HEK293 (cell line): ENCODE measurements around the gene POLH.

ENCODE experiments used
- CTCF ChIA-PET: fragments of 350-600 bp; formaldehyde crosslinking; extraction: SDS; loops from one replicate; lab custom pipeline; 2021; ENCODE audit warnings: antibody characterized with exemption; lab: Yijun Ruan, JAX
- POLR2A ChIA-PET: fragments of 300-600 bp; formaldehyde crosslinking; extraction: SDS; loops from one replicate; lab custom pipeline; 2020; ENCODE audit warnings: antibody characterized with exemption, inconsistent platforms; lab: Yijun Ruan, JAX
- H3K27ac ChIP-seq: fragments of 200-500 bp; sonication (Bioruptor generic); 2 replicates; pipeline ENCODE4 v1.5.1; 2014; ENCODE audit warnings: low read depth, low read length, control low read depth, inconsistent platforms; ENCODE audit errors: extremely low read depth
- H3K36me3 ChIP-seq, 2 experiments: fragments of 200-500 bp in 1 of 2; sonication (Bioruptor generic) in 1 of 2; 1 replicate in 1 of 2; 2 replicates in 1 of 2; pipeline ENCODE4 v1.5.1; 2014 to 2017; ENCODE audit warnings: inconsistent platforms in 2 of 2, low read length in 2 of 2; ENCODE audit not compliant: control insufficient read depth in 2 of 2, insufficient read depth in 1 of 2
- H3K4me1 ChIP-seq: fragments of 200-500 bp; sonication (Bioruptor generic); 2 replicates; pipeline ENCODE4 v1.5.1; 2014; ENCODE audit warnings: mild to moderate bottlenecking, low read length, inconsistent platforms; ENCODE audit not compliant: control insufficient read depth, insufficient read depth
- H3K4me3 ChIP-seq: 2 replicates; pipeline ENCODE4 v1.5.1; 2011; ENCODE audit warnings: low read depth, mild to moderate bottlenecking, control low read depth, low read length, moderate library complexity
- H3K9me3 ChIP-seq: fragments of 200-500 bp; sonication (Bioruptor generic); 2 replicates; pipeline ENCODE4 v1.5.1; 2014; ENCODE audit warnings: low read depth, low read length, inconsistent platforms; ENCODE audit not compliant: control insufficient read depth, insufficient read depth
- ELK4 ChIP-seq: IDR thresholded peaks from 2 replicates; pipeline ENCODE4 v1.6.1; 2011; ENCODE audit warnings: mild to moderate bottlenecking, low read depth, low read length, borderline replicate concordance
- HOXC10 ChIP-seq: sonication (generic); formaldehyde crosslinking; IDR thresholded peaks from 2 replicates; pipeline ENCODE4 v1.8.1; 2023; ENCODE audit warnings: mild to moderate bottlenecking, missing genetic modification reagents
- OVOL3 ChIP-seq: fragments of 450-650 bp; formaldehyde crosslinking; IDR thresholded peaks from 2 replicates; pipeline ENCODE4 v1.5.1; 2016; ENCODE audit warnings: missing biosample characterization, missing genetic modification characterization
- SCRT2 ChIP-seq: fragments of 450-650 bp; formaldehyde crosslinking; IDR thresholded peaks from 2 replicates; pipeline ENCODE4 v1.5.1; 2016; ENCODE audit warnings: missing biosample characterization, missing genetic modification characterization
- TCF7L2 ChIP-seq: IDR thresholded peaks from 2 replicates; pipeline ENCODE4 v1.6.1; 2011; ENCODE audit warnings: low read depth, mild to moderate bottlenecking, inconsistent platforms, low read length, moderate library complexity, borderline replicate concordance
- YY1 ChIP-seq: fragments of 450-650 bp; formaldehyde crosslinking; IDR thresholded peaks from 2 replicates; pipeline ENCODE4 v1.5.1; 2018; ENCODE audit warnings: missing biosample characterization, missing genetic modification characterization
- ZBTB21 ChIP-seq: fragments of 450-650 bp; formaldehyde crosslinking; IDR thresholded peaks from 2 replicates; pipeline ENCODE4 v1.5.1; 2017; ENCODE audit warnings: missing biosample characterization, missing genetic modification characterization
- ZEB2 ChIP-seq: fragments of 450-650 bp; formaldehyde crosslinking; IDR thresholded peaks from 2 replicates; pipeline ENCODE4 v1.5.1; 2016; ENCODE audit warnings: missing biosample characterization, missing genetic modification characterization
- ZNF138 ChIP-seq: fragments of 450-650 bp; formaldehyde crosslinking; IDR thresholded peaks from 2 replicates; pipeline ENCODE4 v1.5.1; 2016; ENCODE audit warnings: missing biosample characterization, missing genetic modification characterization, borderline replicate concordance
- ZNF155 ChIP-seq: fragments of 450-650 bp; formaldehyde crosslinking; IDR thresholded peaks from 2 replicates; pipeline ENCODE4 v1.5.1; 2016; ENCODE audit warnings: missing biosample characterization, missing genetic modification characterization
- ZNF157 ChIP-seq: fragments of 450-650 bp; formaldehyde crosslinking; IDR thresholded peaks from 2 replicates; pipeline ENCODE4 v1.5.1; 2016; ENCODE audit warnings: missing biosample characterization, missing genetic modification characterization
- ZNF214 ChIP-seq: fragments of 450-650 bp; formaldehyde crosslinking; IDR thresholded peaks from 2 replicates; pipeline ENCODE4 v1.5.1; 2017; ENCODE audit warnings: missing biosample characterization, mild to moderate bottlenecking, missing genetic modification characterization, borderline replicate concordance
- ZNF324 ChIP-seq: fragments of 450-650 bp; formaldehyde crosslinking; IDR thresholded peaks from 2 replicates; pipeline ENCODE4 v1.5.1; 2016; ENCODE audit warnings: missing biosample characterization, missing genetic modification characterization
- ZNF350 ChIP-seq: fragments of 450-650 bp; formaldehyde crosslinking; IDR thresholded peaks from 2 replicates; pipeline ENCODE4 v1.5.0; 2017; ENCODE audit warnings: missing biosample characterization, mild to moderate bottlenecking, missing genetic modification characterization
- ZNF433 ChIP-seq: fragments of 450-650 bp; formaldehyde crosslinking; IDR thresholded peaks from 2 replicates; pipeline ENCODE4 v1.5.1; 2016; ENCODE audit warnings: missing biosample characterization, missing genetic modification characterization, low read depth
- ZNF449 ChIP-seq: fragments of 450-650 bp; formaldehyde crosslinking; IDR thresholded peaks from 2 replicates; pipeline ENCODE4 v1.5.1; 2017; ENCODE audit warnings: missing biosample characterization, mild to moderate bottlenecking, missing genetic modification characterization, moderate library complexity
- ZNF501 ChIP-seq: fragments of 450-650 bp; formaldehyde crosslinking; IDR thresholded peaks from 2 replicates; pipeline ENCODE4 v1.5.1; 2016; ENCODE audit warnings: missing biosample characterization, missing genetic modification characterization
- ZNF510 ChIP-seq: fragments of 450-650 bp; formaldehyde crosslinking; IDR thresholded peaks from 2 replicates; pipeline ENCODE4 v1.5.1; 2018; ENCODE audit warnings: mild to moderate bottlenecking, missing genetic modification characterization, missing biosample characterization; ENCODE audit not compliant: insufficient replicate concordance
- ZNF585B ChIP-seq: fragments of 450-650 bp; formaldehyde crosslinking; IDR thresholded peaks from 2 replicates; pipeline ENCODE4 v1.5.1; 2016; ENCODE audit warnings: missing biosample characterization, missing genetic modification characterization
- ZNF596 ChIP-seq: fragments of 450-650 bp; IDR thresholded peaks from 2 replicates; pipeline ENCODE4 v1.5.0; 2018; ENCODE audit warnings: missing biosample characterization, mild to moderate bottlenecking, missing genetic modification characterization, moderate library complexity
- ZNF600 ChIP-seq: fragments of 450-650 bp; formaldehyde crosslinking; IDR thresholded peaks from 2 replicates; pipeline ENCODE4 v1.5.1; 2016; ENCODE audit warnings: missing biosample characterization, missing genetic modification characterization
- ZNF621 ChIP-seq: fragments of 450-650 bp; formaldehyde crosslinking; IDR thresholded peaks from 2 replicates; pipeline ENCODE4 v1.5.1; 2017; ENCODE audit warnings: missing biosample characterization, missing genetic modification characterization
- ZNF654 ChIP-seq: fragments of 450-650 bp; formaldehyde crosslinking; IDR thresholded peaks from 2 replicates; pipeline ENCODE4 v1.5.1; 2016; ENCODE audit warnings: low read depth, missing biosample characterization, missing genetic modification characterization
- ZNF701 ChIP-seq: fragments of 450-650 bp; formaldehyde crosslinking; IDR thresholded peaks from 2 replicates; pipeline ENCODE4 v1.5.1; 2016; ENCODE audit warnings: missing biosample characterization, missing genetic modification characterization
- ZNF76 ChIP-seq: fragments of 450-650 bp; formaldehyde crosslinking; IDR thresholded peaks from 2 replicates; pipeline ENCODE4; 2016; ENCODE audit warnings: low read depth, missing biosample characterization, missing genetic modification characterization, borderline replicate concordance
- ZNF777 ChIP-seq: fragments of 450-650 bp; formaldehyde crosslinking; IDR thresholded peaks from 2 replicates; pipeline ENCODE4 v1.5.1; 2017; ENCODE audit warnings: missing biosample characterization, missing genetic modification characterization, borderline replicate concordance
- ZNF792 ChIP-seq: fragments of 450-650 bp; formaldehyde crosslinking; IDR thresholded peaks from 2 replicates; pipeline ENCODE4 v1.5.1; 2016; ENCODE audit warnings: missing biosample characterization, missing genetic modification characterization
- ZSCAN23 ChIP-seq: fragments of 450-650 bp; formaldehyde crosslinking; IDR thresholded peaks from 2 replicates; pipeline ENCODE4 v1.5.1; 2016; ENCODE audit warnings: missing biosample characterization, missing genetic modification characterization
- ZXDB ChIP-seq: fragments of 450-650 bp; formaldehyde crosslinking; IDR thresholded peaks from 2 replicates; pipeline ENCODE4 v1.5.1; 2016; ENCODE audit warnings: missing biosample characterization, missing genetic modification characterization
- TF ChIP-seq, protein P1 (sequence below): fragments of 450-650 bp; formaldehyde crosslinking; IDR thresholded peaks from 2 replicates; pipeline ENCODE4 v1.5.1; 2016; ENCODE audit warnings: missing biosample characterization, missing genetic modification characterization
- TF ChIP-seq, protein P2 (sequence below): fragments of 450-650 bp; formaldehyde crosslinking; IDR thresholded peaks from 2 replicates; pipeline ENCODE4 v1.5.1; 2016; ENCODE audit warnings: missing biosample characterization, missing genetic modification characterization

The POLH gene

GRCh38 chr6:43625393-43625992 is 49.5 kb downstream of the POLH start (continued):
- TF ChIP-seq SCRT2 (tag by site-specific recombination) = peak; percentile 68

DNA sequence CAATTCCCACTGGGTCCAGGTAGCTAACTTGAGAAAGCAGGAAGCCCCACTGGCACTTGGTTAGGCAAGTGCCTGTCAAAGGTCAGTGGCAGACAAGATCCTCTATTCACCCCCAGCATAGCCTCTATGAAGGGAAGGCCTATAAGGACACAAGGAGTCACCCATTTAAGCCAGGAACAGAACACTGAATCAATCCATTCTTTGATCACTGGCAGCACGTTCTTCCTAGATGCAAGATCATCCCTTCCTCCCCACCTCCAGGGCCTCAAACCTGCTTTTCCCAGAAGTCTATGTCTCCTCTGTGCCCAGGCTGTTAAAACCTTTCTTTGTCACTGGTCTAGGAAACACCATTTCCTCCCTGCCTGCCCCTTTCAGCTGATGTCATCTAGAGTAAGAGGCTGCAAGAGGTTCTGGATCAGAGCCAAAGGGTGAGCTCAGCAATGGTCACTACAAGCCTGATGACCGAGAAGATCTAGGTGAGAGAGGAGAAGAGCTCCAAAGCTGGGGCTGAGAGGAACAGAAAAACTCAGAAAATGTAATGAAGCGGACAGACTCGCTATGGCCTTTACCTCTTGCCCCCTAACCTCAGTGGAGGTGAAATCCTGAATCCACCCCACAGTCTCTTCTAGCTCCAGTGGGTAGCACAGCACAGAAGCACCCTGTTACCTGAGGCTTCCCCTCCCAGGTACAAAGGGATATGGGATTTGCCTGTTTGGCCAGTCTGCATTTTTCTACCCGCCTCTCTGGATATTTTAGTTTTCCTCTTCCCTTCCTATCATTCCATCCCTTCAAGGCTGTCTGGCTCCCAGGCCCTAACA is 51.2 kb downstream of the POLH start:
- H3K36me3 ChIP-seq = peaks cover 11 to 42% of the 10 kb centered on the region in 2 experiments
- ChIA-PET POLR2A (interaction anchor here (0.6 to 4.2 kb wide), 14 partner anchors 8 to 403 kb away, joined by 3 to 40 read pairs (median 3); partner anchors contain the start of genes LRRC73, MAD2L1BP, POLH and RSPH9), CTCF (interaction anchor here (0.6 to 1.2 kb wide), 6 partner anchors 15 to 546 kb away, joined by 3 to 8 read pairs (median 4); no protein-coding TSS in a partner anchor)
- H3K27ac ChIP-seq = peak overlapping the region; percentile 63
- 0 out of 2 replicates have a peak, but pooled peaks cover 8% of the 10 kb centered on the region for H3K4me1 ChIP-seq
- peak overlapping the region; percentile 17 for H3K4me3 ChIP-seq
- no peaks in the 10 kb centered on the region for H3K9me3 ChIP-seq
- TF ChIP-seq, protein P1, sequence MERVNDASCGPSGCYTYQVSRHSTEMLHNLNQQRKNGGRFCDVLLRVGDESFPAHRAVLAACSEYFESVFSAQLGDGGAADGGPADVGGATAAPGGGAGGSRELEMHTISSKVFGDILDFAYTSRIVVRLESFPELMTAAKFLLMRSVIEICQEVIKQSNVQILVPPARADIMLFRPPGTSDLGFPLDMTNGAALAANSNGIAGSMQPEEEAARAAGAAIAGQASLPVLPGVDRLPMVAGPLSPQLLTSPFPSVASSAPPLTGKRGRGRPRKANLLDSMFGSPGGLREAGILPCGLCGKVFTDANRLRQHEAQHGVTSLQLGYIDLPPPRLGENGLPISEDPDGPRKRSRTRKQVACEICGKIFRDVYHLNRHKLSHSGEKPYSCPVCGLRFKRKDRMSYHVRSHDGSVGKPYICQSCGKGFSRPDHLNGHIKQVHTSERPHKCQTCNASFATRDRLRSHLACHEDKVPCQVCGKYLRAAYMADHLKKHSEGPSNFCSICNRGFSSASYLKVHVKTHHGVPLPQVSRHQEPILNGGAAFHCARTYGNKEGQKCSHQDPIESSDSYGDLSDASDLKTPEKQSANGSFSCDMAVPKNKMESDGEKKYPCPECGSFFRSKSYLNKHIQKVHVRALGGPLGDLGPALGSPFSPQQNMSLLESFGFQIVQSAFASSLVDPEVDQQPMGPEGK (tag by site-specific recombination) = peak; percentile 62
- TF ChIP-seq ZNF792 (tag by site-specific recombination) (no peak), ZNF157 (tag by site-specific recombination) (no peak), ZNF777 (tag by site-specific recombination) (no peak), ZNF433 (no peak), ZSCAN23 (tag by site-specific recombination) (no peak), ZNF621 (tag by site-specific recombination) (no peak), HOXC10 (CRISPR knock-in tag) (no peak), ZNF701 (no peak), ZXDB (tag by site-specific recombination) (0 out of 2 replicates have a peak, but pooled peaks have one; percentile 27), ZBTB21 (peak; percentile 87), ZNF449 (tag by site-specific recombination) (peak; percentile 37; the same call in 1 of the 2 replicates), TCF7L2 (no peak), ZNF155 (tag by site-specific recombination) (no peak), OVOL3 (tag by site-specific recombination) (no peak), ZNF324 (peak; percentile 60; the same call in 1 of the 2 replicates), ZNF214 (tag by site-specific recombination) (no peak), ELK4 (no peak), ZNF501 (no peak), ZNF76 (tag by site-specific recombination) (peak; percentile 84), YY1 (tag by site-specific recombination) (no peak), ZNF350 (tag by site-specific recombination) (no peak), ZNF600 (tag by site-specific recombination) (no peak), ZEB2 (tag by site-specific recombination) (peak; percentile 98), ZNF596 (tag by site-specific recombination) (no peak), ZNF585B (no peak), ZNF138 (tag by site-specific recombination) (no peak), ZNF510 (tag by site-specific recombination) (no peak), ZNF654 (tag by site-specific recombination) (no peak)
- TF ChIP-seq, protein P2, sequence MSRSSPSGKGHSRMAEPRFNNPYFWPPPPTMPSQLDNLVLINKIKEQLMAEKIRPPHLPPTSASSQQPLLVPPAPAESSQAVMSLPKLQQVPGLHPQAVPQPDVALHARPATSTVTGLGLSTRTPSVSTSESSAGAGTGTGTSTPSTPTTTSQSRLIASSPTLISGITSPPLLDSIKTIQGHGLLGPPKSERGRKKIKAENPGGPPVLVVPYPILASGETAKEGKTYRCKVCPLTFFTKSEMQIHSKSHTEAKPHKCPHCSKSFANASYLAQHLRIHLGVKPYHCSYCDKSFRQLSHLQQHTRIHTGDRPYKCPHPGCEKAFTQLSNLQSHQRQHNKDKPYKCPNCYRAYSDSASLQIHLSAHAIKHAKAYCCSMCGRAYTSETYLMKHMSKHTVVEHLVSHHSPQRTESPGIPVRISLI (tag by site-specific recombination) = no peak
